Mononuclear cell (primary cell): ENCODE results near the gene CAMSAP1. TPM values are rescaled to one million over a fixed set of nuclear protein-coding genes. Genes with fewer than 3 reads are reported as not detected.

Experiments used
- H3K27me3 ChIP-seq: 2 replicates; pipeline ENCODE4 v1.6.0; 2011; ENCODE audit warnings: low read length, control low read depth; ENCODE audit not compliant: insufficient read depth
- H3K4me1 ChIP-seq: 2 replicates; pipeline ENCODE4 v1.5.1; 2011; ENCODE audit warnings: mild to moderate bottlenecking, low read length, control low read depth; ENCODE audit not compliant: insufficient read depth
- H3K4me3 ChIP-seq: 2 replicates; pipeline ENCODE4 v1.5.1; 2011; ENCODE audit warnings: mild to moderate bottlenecking, low read length, moderate library complexity
- H3K9me3 ChIP-seq: 2 replicates; pipeline ENCODE4 v1.5.1; 2011; ENCODE audit warnings: low read depth, mild to moderate bottlenecking, control low read depth, low read length
- total RNA-seq: library from RNA; depleted of rRNA; stranded (reverse); fragments of >200 nt; gene quantifications from one replicate; pipeline ENCODE4 v1.2.3, GENCODE V29; 2012

Gene CAMSAP1
- total RNA-seq, 1 donor, result 17.2 TPM

DNA sequence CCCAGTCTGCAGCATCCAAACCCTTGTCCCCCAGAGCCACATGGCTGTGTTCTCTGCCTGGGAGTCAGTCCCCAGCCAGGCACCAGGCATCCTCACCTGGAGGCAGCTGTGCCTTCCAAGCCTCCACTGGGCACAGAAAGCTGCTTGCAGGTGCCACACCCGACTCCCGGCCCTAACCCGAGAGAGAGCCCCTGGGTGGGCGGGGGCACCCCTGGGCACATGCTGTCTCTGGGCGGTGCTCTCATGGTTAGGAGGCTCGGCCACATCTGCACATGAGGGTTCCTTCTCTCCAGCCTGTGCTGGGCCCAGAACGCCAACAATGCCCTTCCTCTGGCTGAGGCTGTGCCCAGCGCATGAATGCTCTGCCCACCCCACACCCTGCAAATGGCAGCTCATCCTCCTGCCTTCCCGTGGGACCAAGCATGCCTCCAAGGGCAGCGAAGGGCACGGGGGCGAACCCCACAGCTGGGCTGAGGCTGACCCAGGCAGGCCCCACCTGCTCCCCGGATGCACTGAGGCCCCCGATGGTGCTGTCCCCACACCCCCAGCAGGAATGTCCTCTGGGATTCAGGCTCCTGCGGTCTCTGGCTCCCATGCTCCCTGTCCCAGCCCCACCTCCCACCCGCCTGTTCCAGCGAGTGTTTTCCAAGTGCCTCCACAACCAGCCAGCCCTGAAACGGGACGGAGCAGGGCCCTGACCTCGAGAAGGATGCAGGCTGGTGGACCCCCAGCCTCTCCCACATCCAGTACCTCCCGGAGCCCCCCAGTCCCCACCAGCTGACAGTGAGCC lies 22.5 kb upstream of the CAMSAP1 start:
- Histone ChIP-seq H3K9me3 (no peaks in the 10 kb centered on the region), H3K4me3 (no peak overlapping the region), H3K4me1 (peaks cover 10% of the 10 kb centered on the region), H3K27me3 (no peaks in the 10 kb centered on the region)

DNA sequence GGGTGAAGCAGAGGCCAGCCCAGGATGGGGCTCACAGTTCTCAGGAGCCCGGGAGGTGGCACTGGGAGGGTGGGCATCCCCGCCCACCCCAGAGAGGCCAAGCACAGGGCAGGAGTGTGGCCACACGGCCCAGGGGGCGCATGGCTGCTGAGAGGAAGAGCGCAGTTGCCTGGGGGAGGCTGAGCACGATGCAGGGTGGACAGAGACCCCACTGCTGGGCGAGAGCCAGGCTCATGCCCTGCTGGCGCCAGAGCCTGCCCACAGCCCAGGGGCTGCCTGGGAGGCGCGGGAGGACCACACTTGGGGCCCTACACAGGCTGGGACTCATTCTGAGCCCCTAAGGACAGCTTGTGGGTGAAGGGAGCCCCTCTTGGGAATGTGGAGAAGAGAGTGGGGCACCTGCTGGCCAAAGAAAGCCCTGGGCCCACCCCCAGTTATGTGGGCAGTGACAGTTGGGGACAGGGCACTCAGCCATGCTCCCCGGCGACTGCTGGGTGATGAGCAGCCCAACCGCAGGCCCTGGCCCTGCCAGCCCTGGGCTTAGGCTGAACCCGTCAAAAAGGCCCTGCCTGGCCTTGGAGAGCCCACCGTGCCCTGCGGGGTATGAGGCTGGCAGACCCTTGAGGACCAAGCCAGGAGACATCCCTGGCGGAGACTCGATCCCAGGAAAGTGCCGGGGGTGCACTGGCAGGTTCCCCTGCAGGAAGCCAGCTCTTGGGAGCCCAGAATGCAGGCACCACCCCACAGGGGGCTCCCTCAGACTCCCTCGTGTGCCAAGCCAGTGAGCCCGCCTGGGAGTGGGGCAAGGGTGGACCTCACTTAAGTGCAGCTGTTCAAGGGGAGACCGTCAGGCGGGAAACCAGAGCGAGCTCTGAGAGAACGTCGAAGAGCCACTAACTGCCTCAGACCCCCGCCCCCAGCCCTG lies 21.6 kb upstream of the CAMSAP1 start:
- Histone ChIP-seq H3K27me3 (no peaks in the 10 kb centered on the region), H3K9me3 (no peaks in the 10 kb centered on the region), H3K4me1 (peaks cover 10% of the 10 kb centered on the region), H3K4me3 (no peak overlapping the region)

DNA sequence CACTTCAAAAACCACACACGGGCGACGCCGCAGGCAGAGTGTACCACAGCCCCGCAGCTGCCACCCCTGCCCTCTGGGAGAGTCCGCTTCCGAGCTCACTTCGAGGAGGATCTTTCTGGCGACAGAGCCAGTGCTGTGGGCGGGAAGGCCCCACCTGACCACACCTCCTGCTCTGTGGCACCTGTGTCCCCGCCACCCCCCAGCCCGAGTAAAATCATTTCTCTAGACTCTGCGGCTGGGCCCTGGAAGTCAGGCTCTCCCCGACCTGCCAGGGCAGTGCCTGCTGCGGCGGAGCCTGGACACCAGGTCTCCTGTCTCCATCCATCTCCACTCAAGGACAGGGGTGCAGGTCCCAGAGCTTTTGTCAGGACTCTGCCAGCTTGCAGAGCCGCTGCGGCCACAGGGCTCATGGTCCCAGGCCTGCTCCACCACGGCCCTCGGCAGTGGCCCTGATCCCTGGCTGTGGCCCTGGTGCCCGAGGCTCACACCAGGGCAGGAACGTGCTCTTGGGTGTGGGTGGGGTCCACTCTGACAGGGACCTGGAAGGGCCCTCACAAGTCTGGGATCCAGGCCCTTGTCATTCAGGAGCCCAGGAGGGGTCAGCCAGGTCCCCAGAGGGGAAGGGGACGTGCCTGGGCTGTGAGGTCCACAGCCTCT lies 20.9 kb upstream of the CAMSAP1 start:
- no peaks in the 10 kb centered on the region for H3K27me3 ChIP-seq
- H3K4me1 ChIP-seq, result peaks cover 10% of the 10 kb centered on the region
- no peaks in the 10 kb centered on the region for H3K9me3 ChIP-seq
- no peak overlapping the region for H3K4me3 ChIP-seq

DNA sequence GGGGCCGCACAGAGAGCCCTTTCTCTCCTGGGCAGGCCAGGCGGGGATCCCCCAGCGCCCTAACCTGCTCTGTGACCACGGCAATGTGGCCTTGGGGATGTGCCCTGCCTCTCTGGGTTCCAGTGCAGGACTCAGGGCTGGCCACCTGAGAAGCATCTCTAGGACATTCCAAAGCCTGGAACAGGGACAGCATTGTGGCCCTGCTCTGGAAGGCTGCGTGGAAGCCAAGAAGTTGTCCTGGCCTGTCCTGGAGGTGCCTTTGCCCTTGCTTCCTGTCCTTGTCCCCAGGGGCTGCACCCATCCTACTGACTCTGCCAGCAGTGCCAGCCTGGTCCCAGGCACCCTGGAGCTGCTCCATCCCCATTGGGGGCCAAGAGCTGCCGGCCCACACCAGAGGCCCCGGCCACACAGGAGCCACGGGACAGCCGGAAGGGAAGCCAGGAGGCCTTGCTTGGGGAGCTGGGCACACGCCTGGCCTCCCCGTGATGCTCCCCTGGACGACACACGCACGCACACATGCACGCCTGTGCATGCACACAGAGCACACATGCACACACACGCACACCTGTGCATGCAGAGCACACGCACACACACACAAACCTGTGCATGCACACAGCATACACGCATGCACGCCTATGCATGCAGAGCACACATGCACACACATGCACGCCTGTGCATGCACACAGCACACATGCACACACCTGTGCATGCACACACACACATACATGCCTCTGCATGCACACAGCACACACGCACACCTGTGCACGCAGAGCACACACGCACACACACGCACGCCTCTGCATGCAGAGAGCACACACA lies 20.1 kb upstream of the CAMSAP1 start:
- Histone ChIP-seq H3K4me1 (peaks cover 10% of the 10 kb centered on the region), H3K9me3 (no peaks in the 10 kb centered on the region), H3K4me3 (no peak overlapping the region)

DNA sequence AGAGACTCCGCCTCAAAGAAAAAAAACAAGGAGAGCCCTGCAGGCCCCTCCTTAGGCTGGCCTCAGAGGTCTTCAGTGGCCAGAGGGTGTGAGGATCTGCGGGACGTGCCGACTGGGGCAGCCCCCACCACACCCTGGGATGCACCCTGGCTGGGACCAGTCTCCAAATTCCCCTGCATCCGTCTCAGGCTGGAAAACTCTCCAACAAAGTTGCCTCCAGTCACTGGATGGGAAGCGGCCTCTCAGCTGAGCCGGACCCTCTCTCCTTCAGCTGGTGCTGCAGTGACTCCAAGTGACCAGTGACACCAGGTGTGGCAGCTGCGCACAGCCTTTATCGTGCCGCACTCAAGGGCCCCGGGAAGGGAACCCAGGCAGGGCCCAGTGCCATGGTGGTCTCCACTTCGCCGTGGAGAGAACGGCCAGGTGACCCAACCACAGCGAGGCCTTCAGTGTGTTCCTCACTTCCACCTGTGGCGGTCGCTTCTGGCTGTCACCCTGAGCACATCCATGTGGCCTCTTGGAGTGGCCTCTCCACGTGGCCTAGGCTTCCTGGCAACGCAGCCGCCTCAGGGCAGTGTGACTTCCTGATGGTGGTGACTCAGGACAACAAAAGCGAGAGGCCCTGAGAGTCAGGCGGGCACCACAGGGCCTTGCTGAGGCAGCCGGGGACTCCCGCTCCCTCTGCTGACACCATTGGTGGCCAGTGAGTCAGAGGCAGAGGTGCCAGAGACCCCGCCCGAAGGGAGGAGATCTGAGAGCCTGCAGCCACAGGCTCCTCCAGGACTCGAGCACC lies 19.3 kb upstream of the CAMSAP1 start:
- H3K4me1 ChIP-seq, result peaks cover 10% of the 10 kb centered on the region
- no peak overlapping the region for H3K4me3 ChIP-seq

More for the DNA sequence above, 20.1 kb upstream of the CAMSAP1 start:
- no peaks in the 10 kb centered on the region for H3K27me3 ChIP-seq

DNA sequence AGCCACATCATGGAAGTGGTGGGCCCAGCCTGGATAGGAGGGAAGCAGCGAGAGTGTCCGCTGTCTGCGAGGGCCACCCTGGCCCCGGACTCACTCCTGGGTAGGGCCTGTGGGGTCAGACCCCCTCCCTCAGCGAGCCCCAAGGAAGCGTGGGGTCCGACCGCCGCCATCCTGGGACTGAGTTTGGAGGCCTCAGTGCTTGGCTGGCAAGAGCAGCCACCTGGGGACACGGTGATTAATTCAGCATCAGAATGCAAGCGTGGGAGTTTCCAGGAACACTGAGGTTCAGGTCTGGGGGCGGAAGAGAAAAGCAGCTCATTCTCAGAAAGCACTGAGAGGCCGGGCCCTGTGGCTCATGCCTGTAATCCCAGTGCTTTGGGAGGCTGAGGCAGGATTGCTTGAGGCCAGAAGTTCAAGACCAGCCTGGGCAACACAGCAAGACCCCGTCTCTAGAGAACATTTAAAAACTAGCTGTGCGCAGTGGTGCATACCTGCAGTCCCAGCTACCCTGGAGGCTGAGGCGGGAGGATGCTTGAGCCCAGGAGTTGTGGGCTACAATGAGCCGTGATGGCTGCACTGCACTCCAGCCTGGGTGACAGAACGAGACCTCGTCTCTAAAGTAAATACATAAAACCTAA lies 18.3 kb upstream of the CAMSAP1 start:
- Histone ChIP-seq H3K4me3 (no peak overlapping the region), H3K4me1 (peaks cover 10% of the 10 kb centered on the region), H3K9me3 (no peaks in the 10 kb centered on the region), H3K27me3 (no peaks in the 10 kb centered on the region)

More for the DNA sequence above, 19.3 kb upstream of the CAMSAP1 start:
- H3K9me3 ChIP-seq, result no peaks in the 10 kb centered on the region
- no peaks in the 10 kb centered on the region for H3K27me3 ChIP-seq

DNA sequence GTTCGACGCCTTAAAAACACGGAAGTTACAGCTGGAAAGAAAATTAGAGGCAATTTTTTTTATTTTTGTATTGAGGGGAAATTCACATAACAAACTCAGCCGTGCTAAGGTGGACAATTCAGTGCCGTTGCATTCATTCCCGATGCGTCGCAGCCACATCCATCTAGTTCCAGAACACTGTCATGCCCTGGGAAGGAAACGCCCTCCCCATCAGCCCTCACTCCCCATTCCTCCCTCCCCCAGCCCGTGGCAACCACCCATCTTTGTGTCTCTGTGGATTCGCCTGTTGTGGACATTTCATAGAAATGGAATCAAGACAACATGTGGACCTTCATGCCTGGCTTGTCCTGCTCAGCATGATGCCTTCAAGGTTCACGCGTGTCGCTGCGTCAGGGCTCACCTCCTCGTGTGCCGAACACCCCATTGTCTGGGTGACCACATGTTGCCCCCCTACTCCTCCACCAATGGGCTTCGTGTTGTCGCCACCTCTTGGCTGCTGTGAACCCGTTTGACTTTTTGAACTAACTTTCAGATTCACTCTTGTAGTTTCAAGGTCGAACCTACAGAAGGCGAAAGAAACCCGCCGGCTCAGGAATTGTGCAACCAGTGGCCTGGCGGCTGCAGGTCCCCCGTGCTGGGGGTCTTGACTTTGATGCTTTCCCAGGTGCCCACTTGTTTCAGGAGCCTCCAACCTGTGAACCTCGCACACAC lies 17.4 kb upstream of the CAMSAP1 start:
- Histone ChIP-seq H3K9me3 (no peaks in the 10 kb centered on the region), H3K4me1 (peaks cover 10% of the 10 kb centered on the region), H3K4me3 (no peak overlapping the region), H3K27me3 (no peaks in the 10 kb centered on the region)

DNA sequence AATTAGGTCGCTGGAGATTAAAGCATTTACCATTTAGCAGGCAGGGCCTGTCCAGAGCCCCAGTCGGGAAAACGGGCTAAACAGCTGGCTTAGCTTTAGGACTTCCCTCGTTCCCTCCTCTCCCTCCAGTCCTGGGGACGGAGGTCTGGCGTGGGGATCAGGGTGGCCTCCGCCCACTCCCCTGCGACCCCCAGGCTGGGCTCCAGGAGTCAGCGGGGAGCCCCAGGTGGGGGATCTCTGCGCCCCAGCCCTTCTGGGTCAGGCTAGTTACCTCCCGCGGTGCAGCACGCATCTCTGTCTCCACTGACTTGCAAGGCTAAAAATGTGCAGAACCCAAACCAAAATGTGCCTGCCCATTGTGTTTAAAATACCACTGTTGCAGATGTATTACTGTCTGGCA lies 16.2 kb upstream of the CAMSAP1 start:
- Histone ChIP-seq H3K4me3 (no peak overlapping the region), H3K4me1 (peaks cover 10% of the 10 kb centered on the region), H3K27me3 (no peaks in the 10 kb centered on the region), H3K9me3 (no peaks in the 10 kb centered on the region)

DNA sequence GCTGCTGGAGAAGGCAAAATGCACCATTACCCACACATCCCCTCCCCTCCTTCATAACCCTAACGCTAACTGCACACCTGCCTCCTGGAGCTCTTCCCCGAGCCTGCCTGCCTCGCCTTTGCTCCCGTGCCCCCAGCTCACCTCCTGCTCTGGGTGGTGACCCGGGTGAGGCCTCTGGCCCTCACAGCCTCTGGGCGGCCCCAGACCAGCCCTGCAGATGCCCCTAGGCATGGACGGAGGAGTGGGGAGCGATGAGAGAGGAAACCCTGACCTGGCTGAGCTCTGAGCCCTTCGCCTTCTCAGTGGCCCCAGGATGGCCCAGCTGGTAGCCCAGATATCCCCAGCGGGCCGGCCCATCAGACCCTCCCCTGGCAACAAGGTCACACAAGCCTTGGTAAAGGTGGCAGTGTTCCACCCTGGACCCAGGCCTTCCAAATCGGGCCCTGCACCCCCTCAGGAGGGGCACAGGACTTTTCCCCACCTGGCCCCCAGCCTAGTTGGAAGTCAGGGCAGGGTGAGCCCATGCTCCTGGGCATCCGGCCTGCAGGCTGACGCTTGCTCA lies 14.5 kb upstream of the CAMSAP1 start:
- H3K27me3 ChIP-seq, result no peaks in the 10 kb centered on the region
- no peaks in the 10 kb centered on the region for H3K9me3 ChIP-seq
- peaks cover 4% of the 10 kb centered on the region for H3K4me1 ChIP-seq
- H3K4me3 ChIP-seq, result no peak overlapping the region

DNA sequence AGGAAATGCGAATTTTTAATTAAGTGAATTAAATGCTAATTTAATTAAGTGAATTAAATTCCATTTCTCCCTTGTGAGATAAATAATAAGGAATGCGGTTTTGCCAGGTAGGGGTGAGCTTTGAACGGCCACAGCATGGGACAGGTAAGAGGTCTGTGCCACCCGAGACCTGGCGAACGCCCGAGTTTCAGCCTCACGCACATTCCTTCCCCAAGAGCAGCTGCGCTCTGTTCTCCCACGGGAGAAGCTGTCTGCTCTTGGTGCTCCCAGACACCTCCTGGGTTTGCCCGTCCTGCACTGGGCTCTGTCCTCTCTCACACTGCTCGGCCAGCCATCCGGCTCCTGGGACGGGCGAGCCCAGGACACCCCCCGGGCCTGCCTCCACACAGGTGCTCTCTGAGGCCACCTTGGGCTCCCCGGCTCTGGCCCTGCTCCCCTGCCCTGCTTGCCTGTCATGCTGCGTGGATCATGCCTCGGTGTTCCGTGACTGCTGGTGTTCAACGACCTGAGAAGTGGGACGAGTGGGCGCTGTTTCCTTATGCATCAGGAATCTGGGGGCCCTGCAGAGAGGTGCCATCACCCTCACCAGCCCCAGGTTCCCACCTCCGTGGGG lies 13.7 kb upstream of the CAMSAP1 start:
- H3K4me3 ChIP-seq, result no peak overlapping the region
- H3K4me1 ChIP-seq, result no peaks in the 10 kb centered on the region
- H3K27me3 ChIP-seq, result no peaks in the 10 kb centered on the region
- H3K9me3 ChIP-seq, result peaks cover under 1% of the 10 kb centered on the region

DNA sequence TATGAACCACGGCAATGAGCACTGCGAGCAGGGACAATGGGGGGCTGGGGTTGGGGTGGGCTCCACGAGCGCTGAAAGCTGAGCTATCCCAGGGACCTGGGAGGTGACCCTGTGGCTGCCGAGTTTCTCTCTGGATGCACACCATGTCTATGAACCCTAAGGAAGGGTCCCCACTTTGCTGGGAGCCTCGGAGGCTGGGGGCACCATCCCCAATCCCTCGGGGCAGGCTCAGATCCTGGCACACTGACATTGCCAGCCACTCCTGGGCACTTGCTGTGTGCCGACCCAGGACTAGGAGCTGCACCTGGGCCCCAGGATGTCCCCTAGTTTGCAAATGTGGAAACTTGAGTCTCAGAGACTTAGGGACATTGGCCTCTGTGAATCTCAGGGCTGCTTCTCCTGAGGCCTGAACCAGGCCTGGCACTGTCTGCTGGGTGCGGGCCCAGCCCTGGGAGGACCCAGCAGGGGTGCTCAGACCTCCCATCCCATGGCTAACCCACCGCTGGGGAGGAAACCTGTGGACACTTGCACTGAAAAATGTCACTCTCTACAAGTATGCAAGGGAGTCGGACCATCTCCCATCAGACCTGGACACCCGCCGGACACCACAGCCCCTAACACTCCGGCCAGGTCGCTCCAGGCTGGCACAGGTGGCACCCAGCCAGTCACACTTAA lies 13.0 kb upstream of the CAMSAP1 start:
- no peaks in the 10 kb centered on the region for H3K4me1 ChIP-seq
- H3K9me3 ChIP-seq, result peaks cover 8% of the 10 kb centered on the region
- H3K4me3 ChIP-seq, result no peak overlapping the region
- no peaks in the 10 kb centered on the region for H3K27me3 ChIP-seq

DNA sequence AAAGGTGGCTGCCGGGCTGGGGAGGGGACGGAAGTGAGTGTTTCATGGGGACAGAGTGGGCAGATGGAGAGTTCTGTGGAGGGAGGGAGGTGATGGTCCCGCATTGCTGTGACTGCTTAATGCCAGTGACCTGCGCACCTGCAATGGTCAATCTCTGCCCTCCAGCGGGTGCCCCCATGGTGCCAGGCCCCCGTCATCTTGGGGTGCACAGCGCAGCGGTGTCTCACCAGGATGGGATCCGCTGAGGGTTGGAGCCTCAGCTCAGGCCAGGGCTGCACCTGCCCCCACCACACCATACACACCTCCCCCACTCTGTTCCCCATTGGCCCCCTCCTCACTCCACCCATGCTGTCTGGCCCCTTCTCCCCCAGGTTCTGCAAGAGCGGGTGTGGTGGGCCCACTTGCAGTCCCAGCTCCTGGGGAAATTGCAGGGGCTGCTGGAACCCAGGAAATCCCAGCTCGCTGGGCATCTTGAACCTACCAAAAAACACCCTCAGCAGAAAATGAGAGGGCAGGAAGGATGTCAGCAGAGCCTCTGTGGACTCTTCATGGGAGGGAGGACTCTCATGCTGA lies 12.1 kb upstream of the CAMSAP1 start:
- Histone ChIP-seq H3K27me3 (no peaks in the 10 kb centered on the region), H3K4me1 (no peaks in the 10 kb centered on the region), H3K9me3 (peaks cover 16% of the 10 kb centered on the region), H3K4me3 (no peak overlapping the region)
